Measurements from ENCODE around the gene CASS4.

GRCh38 chr20:56438284-56438683 lies 26.2 kb downstream of the CASS4 start:
- TF ChIP-seq CREB1 (CRISPR knock-in tag; IDR thresholded peaks at IDR 0.05) (no peak), E2F1 (CRISPR knock-in tag; IDR thresholded peaks at IDR 0.05) (no peak), CTCF (IDR thresholded peaks at IDR 0.05) (no peak), NFYB (CRISPR knock-in tag; conservative IDR thresholded peaks at IDR 0.05; ENCODE audit: low read depth) (no peak), ZNF121 (CRISPR knock-in tag; IDR thresholded peaks at IDR 0.05) (no peak), ZNF281 (CRISPR knock-in tag; IDR thresholded peaks at IDR 0.05) (no peak)
